Osteoblast (primary cell): ENCODE results near the gene PPP2R3B. TPM values are rescaled to one million over a fixed set of nuclear protein-coding genes. Genes with fewer than 3 reads are reported as not detected.
A peak's percentile ranks its signal among the peaks of the same experiment; 100 is the strongest.

Source experiments
- DNase-seq: peaks from one replicate; pipeline ENCODE4 v3.0.0; 2011; ENCODE audit warnings: low spot score, mixed read lengths; ENCODE audit not compliant: insufficient read length; ENCODE audit errors: missing footprints
- H2AFZ ChIP-seq: 2 replicates; pipeline ENCODE4 v1.6.0; 2011; ENCODE audit warnings: mild to moderate bottlenecking, low read length
- H3K27ac ChIP-seq: 2 replicates; pipeline ENCODE4 v1.5.1; 2011; ENCODE audit warnings: mild to moderate bottlenecking, low read depth, low read length, moderate library complexity
- H3K27me3 ChIP-seq: 2 replicates; pipeline ENCODE4 v1.6.0; 2012; ENCODE audit warnings: mild to moderate bottlenecking, control low read depth, inconsistent platforms, low read length, moderate library complexity; ENCODE audit not compliant: insufficient read depth
- H3K36me3 ChIP-seq: 2 replicates; pipeline ENCODE4 v1.5.1; 2011; ENCODE audit warnings: mild to moderate bottlenecking, low read length, control low read depth, moderate library complexity; ENCODE audit not compliant: insufficient read depth
- H3K4me1 ChIP-seq: 2 replicates; pipeline ENCODE4 v1.5.1; 2011; ENCODE audit warnings: mild to moderate bottlenecking, low read length, control low read depth, moderate library complexity; ENCODE audit not compliant: insufficient read depth
- H3K4me2 ChIP-seq: 2 replicates; pipeline ENCODE4 v1.6.0; 2011; ENCODE audit warnings: mild to moderate bottlenecking, low read length; ENCODE audit not compliant: insufficient read depth
- H3K4me3 ChIP-seq: fragments of 200-600 bp; sonication (generic); 3 replicates; pipeline ENCODE4 v1.5.1; 2012; ENCODE audit warnings: mild to moderate bottlenecking, low read length, inconsistent platforms; ENCODE audit not compliant: insufficient read depth
- H3K79me2 ChIP-seq: 2 replicates; pipeline ENCODE4 v1.6.0; 2012; ENCODE audit warnings: mild to moderate bottlenecking, low read length, control low read depth, inconsistent platforms; ENCODE audit not compliant: insufficient read depth
- H3K9me3 ChIP-seq: 2 replicates; pipeline ENCODE4 v1.5.1; 2011; ENCODE audit warnings: low read depth, low read length, control low read depth
- H4K20me1 ChIP-seq: 2 replicates; pipeline ENCODE4 v1.6.0; 2012; ENCODE audit warnings: mild to moderate bottlenecking, low read length, control low read depth; ENCODE audit not compliant: insufficient read depth
- CTCF ChIP-seq: IDR thresholded peaks from 2 replicates; pipeline ENCODE4 v1.5.1; 2011; ENCODE audit warnings: mild to moderate bottlenecking, low read depth, low read length, moderate library complexity; ENCODE audit errors: extremely low read depth
- total RNA-seq: library from RNA; depleted of rRNA; stranded (reverse); fragments of >200 nt; gene quantifications from 2 replicates; pipeline ENCODE4 v1.2.3, GENCODE V29; 2012

Gene PPP2R3B
- total RNA-seq, 1 donor = 13.4 TPM

- TF ChIP-seq CTCF = no peak
- peaks cover 6% of the 10 kb centered on the region for H3K36me3 ChIP-seq
- no peaks in the 10 kb centered on the region for H3K27me3 ChIP-seq
- peak; percentile 99 for DNase-seq
- peak overlapping the region; percentile 82 for H2AFZ ChIP-seq
- peak overlapping the region; percentile 71 for H3K27ac ChIP-seq
- peak overlapping the region; percentile 74 for H3K4me2 ChIP-seq
- H3K9me3 ChIP-seq = no peaks in the 10 kb centered on the region
- H4K20me1 ChIP-seq = peaks cover 3% of the 10 kb centered on the region
- peaks cover 11% of the 10 kb centered on the region for H3K4me1 ChIP-seq
- H3K4me3 ChIP-seq = peak overlapping the region; percentile 93
- peaks cover 18% of the 10 kb centered on the region for H3K79me2 ChIP-seq
Measured at GRCh38 chrX:318068-318738, 68.5 kb downstream of the PPP2R3B start.

- H3K79me2 ChIP-seq = peaks cover 18% of the 10 kb centered on the region
- H3K4me2 ChIP-seq = peak overlapping the region; percentile 74
- no peak overlapping the region for H3K27ac ChIP-seq
- peaks cover 3% of the 10 kb centered on the region for H4K20me1 ChIP-seq
- H2AFZ ChIP-seq = peak overlapping the region; percentile 56
- no peaks in the 10 kb centered on the region for H3K27me3 ChIP-seq
- peaks cover 8% of the 10 kb centered on the region for H3K36me3 ChIP-seq
- TF ChIP-seq CTCF = no peak
- no peaks in the 10 kb centered on the region for H3K9me3 ChIP-seq
- H3K4me3 ChIP-seq = peak overlapping the region; percentile 93
- DNase-seq = peak; percentile 98
- peaks cover 11% of the 10 kb centered on the region for H3K4me1 ChIP-seq
Measured at GRCh38 chrX:317424-318067, 69.2 kb downstream of the PPP2R3B start.

DNA sequence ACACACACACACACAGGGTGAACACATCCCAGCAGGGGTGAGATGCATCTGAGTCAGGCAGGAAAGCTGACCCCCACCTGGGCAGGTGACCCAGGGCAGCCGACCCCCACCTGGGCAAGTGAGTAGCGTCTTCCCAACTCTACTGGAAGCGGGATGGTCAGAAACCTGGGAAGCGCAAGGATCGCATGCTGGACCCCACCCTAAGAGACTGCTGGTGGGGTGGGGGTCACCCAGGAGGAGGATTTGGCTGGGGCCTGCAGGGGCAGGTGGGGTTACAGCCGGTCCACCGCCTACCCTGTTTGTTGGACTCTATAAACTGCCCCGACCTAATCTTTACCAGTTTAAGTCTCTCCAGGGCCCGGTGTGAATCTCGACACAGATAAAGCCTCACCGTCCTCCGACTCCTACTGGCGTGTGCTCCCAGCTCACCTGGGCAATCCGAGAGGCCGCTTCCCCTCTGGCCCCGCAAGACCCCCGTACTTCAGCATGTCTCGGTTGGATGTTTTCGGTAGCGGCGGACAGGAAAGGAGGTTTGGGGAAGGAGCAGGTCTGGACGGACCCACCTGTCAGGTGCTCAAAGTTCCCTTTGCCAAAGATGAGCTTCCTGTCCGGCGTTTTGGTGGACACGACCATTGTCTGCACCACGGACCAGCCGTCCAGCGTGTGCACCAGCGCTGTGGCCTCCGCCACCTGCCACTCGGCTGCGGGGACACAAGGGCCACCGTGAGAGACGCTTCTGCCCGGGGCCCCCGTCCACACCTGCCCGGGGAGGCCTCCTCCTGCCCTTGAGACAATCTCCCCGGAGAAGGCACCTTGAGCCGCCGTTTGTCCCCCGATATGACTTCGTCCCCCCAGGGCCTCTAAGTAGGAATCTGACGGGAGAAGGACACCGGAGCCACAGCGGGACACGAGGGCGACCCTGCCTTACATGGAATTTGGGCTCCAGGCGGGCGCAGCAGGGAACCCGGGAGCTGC lies 70.1 kb downstream of the PPP2R3B start:
- Histone ChIP-seq H3K27me3 (no peaks in the 10 kb centered on the region), H3K79me2 (peaks cover 18% of the 10 kb centered on the region), H4K20me1 (peaks cover 3% of the 10 kb centered on the region), H3K4me3 (no peak overlapping the region), H2AFZ (no peak overlapping the region), H3K4me1 (peaks cover 11% of the 10 kb centered on the region), H3K9me3 (no peaks in the 10 kb centered on the region), H3K36me3 (peaks cover 16% of the 10 kb centered on the region), H3K27ac (no peak overlapping the region), H3K4me2 (no peak overlapping the region)
- no peak for DNase-seq
- no peak for TF ChIP-seq CTCF
